ENCODE results near the gene MICAL1. TPM values are rescaled to one million over a fixed set of nuclear protein-coding genes. Genes with fewer than 3 reads are reported as not detected.

MICAL1 gene
- total and polyA plus RNA-seq, 2 experiments from 2014 or later = 46.5 to 51.2 TPM

GRCh38 chr6:109428889-109429477, 26.6 kb downstream of the MICAL1 start:
- H3K9me3 ChIP-seq (ENCODE audit: low read depth) = no peaks in the 10 kb centered on the region

GRCh38 chr6:109424946-109425345, 30.6 kb downstream of the MICAL1 start:
- TF ChIP-seq CTCF (IDR thresholded peaks at IDR 0.05; ENCODE audit: poor library complexity) = no peak
- no peak for TF ChIP-seq EZH2phosphoT487 (IDR thresholded peaks at IDR 0.05; ENCODE audit: low read depth, severe bottlenecking, unreplicated experiment)
- TF ChIP-seq EZH2 (IDR thresholded peaks at IDR 0.05; ENCODE audit: borderline replicate concordance) = no peak
- no peak overlapping the region for H2AFZ ChIP-seq
- H3K36me3 ChIP-seq (replicated peaks; ENCODE audit: insufficient read depth, low read depth) = no peaks in the 10 kb centered on the region
- H3K4me3 ChIP-seq = no peak overlapping the region
- no peak for DNase-seq (ENCODE audit: low spot score)
- no peaks in the 10 kb centered on the region for H3K9me3 ChIP-seq (ENCODE audit: low read depth)
- no peaks in the 10 kb centered on the region for H3K9me2 ChIP-seq (replicated peaks; ENCODE audit: insufficient read depth)
- H4K20me1 ChIP-seq (ENCODE audit: insufficient read depth, poor library complexity, severe bottlenecking) = no peaks in the 10 kb centered on the region
- 89% methylated on average over 2 of the region's 2 CpGs for WGBS (ENCODE audit: low lambda C conversion rate, missing lambda C conversion rate)
- H3K79me2 ChIP-seq = no peaks in the 10 kb centered on the region
- no peaks in the 10 kb centered on the region for H3K27me3 ChIP-seq
- H3K27ac ChIP-seq = no peak overlapping the region
- no peak overlapping the region for H3K4me2 ChIP-seq
- no peaks in the 10 kb centered on the region for H3K4me1 ChIP-seq (ENCODE audit: insufficient read depth)

More at GRCh38 chr6:109428889-109429477, 26.6 kb downstream of the MICAL1 start:
- Histone ChIP-seq H3K9me2 (replicated peaks; ENCODE audit: insufficient read depth) (no peaks in the 10 kb centered on the region), H3K36me3 (replicated peaks; ENCODE audit: insufficient read depth, low read depth) (no peaks in the 10 kb centered on the region), H3K4me2 (no peak overlapping the region), H4K20me1 (ENCODE audit: insufficient read depth, poor library complexity, severe bottlenecking) (no peaks in the 10 kb centered on the region), H3K27me3 (no peaks in the 10 kb centered on the region), H3K4me1 (ENCODE audit: insufficient read depth) (no peaks in the 10 kb centered on the region), H2AFZ (no peak overlapping the region), H3K4me3 (no peak overlapping the region), H3K27ac (no peak overlapping the region), H3K79me2 (no peaks in the 10 kb centered on the region)
- TF ChIP-seq EZH2 (IDR thresholded peaks at IDR 0.05; ENCODE audit: borderline replicate concordance) (no peak), EZH2phosphoT487 (IDR thresholded peaks at IDR 0.05; ENCODE audit: low read depth, severe bottlenecking, unreplicated experiment) (no peak), CTCF (IDR thresholded peaks at IDR 0.05; ENCODE audit: poor library complexity) (no peak)
- DNase-seq (ENCODE audit: low spot score) = peak; percentile 57
- 56% methylated on average over 7 of the region's 7 CpGs for WGBS (ENCODE audit: low lambda C conversion rate, missing lambda C conversion rate)

GRCh38 chr6:109421184-109421583, 34.4 kb downstream of the MICAL1 start:
- Histone ChIP-seq H3K4me2 (no peak overlapping the region), H3K9me2 (replicated peaks; ENCODE audit: insufficient read depth) (no peaks in the 10 kb centered on the region), H3K27ac (no peak overlapping the region), H3K4me3 (no peak overlapping the region), H2AFZ (no peak overlapping the region), H3K4me1 (ENCODE audit: insufficient read depth) (no peaks in the 10 kb centered on the region), H3K9me3 (ENCODE audit: low read depth) (no peaks in the 10 kb centered on the region), H3K36me3 (replicated peaks; ENCODE audit: insufficient read depth, low read depth) (no peaks in the 10 kb centered on the region), H3K27me3 (no peaks in the 10 kb centered on the region), H4K20me1 (ENCODE audit: insufficient read depth, poor library complexity, severe bottlenecking) (no peaks in the 10 kb centered on the region), H3K79me2 (no peaks in the 10 kb centered on the region)
- TF ChIP-seq CTCF (IDR thresholded peaks at IDR 0.05; ENCODE audit: poor library complexity) = no peak
- no peak for TF ChIP-seq EZH2 (IDR thresholded peaks at IDR 0.05; ENCODE audit: borderline replicate concordance)
- no peak for TF ChIP-seq EZH2phosphoT487 (IDR thresholded peaks at IDR 0.05; ENCODE audit: low read depth, severe bottlenecking, unreplicated experiment)
- no peak for DNase-seq (ENCODE audit: low spot score)
- WGBS (ENCODE audit: low lambda C conversion rate, missing lambda C conversion rate) = 88% methylated on average over 1 of the region's 1 CpG
